Measurements from ENCODE around the gene KLK14. TPM values are rescaled to one million over a fixed set of nuclear protein-coding genes. Genes with fewer than 3 reads are reported as not detected.

KLK14 gene
- polyA plus RNA-seq, 1 donor from 2014 or later, result not detected

DNA sequence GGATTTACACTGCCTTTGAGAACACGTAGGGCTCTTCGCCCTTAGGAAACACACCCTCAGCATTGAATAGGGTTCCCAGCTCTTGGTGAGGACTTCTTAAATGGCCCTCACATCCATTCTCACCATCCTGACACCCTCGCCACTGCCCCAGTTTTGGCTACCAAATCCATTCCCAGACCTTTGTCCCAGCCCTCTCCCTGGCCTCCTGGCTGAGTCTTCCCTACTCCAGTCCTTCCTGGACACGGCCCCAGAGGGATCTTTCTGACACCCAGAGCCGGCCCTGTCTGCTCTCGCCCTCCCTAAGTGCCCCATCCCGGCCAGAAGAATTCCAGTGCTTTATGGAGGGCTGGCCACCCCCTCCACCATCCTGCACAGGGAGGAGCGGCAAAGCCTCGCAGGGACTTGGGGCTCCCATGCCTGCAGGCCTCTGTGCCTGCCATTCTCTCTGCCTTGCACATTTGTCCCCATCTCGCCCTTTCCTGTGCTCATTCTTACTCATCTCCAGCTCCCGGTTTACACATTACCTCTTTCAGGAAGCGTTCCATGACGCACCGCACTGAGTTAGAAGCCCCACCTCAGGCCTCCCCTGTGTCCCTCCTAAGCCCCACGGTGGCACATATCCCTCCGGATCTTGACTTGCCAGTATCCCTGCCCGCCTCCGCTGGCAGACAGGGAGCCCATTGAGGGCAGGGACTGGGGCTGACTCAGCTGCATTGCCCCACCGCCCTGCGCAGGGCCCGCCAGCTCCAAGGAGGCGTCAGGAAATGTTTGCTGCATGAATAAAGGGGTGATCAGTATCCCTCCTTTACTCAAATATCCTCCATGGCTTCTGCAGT lies 11.0 kb upstream of the KLK14 start:
- Histone ChIP-seq H4K20me1 (ENCODE audit: insufficient read depth) (no peaks in the 10 kb centered on the region), H3F3A (ENCODE audit: insufficient read depth, low read length, poor library complexity, severe bottlenecking) (no peaks in the 10 kb centered on the region), H3K27me3 (ENCODE audit: insufficient read depth, low read depth, low read length) (no peaks in the 10 kb centered on the region), H3K4me2 (ENCODE audit: low read length) (no peak overlapping the region), H3K4me3 (ENCODE audit: low read length) (no peak overlapping the region), H2AFZ (ENCODE audit: low read depth, low read length) (no peak overlapping the region), H3K27ac (ENCODE audit: low read length) (no peak overlapping the region), H3K79me2 (replicated peaks; ENCODE audit: insufficient read depth, low read length) (no peaks in the 10 kb centered on the region), H3K36me3 (ENCODE audit: insufficient read depth, low read length) (no peaks in the 10 kb centered on the region), H3K9me2 (ENCODE audit: insufficient read depth, low read length) (no peaks in the 10 kb centered on the region), H3K9ac (ENCODE audit: low read length) (no peak overlapping the region), H3K9me3 (ENCODE audit: low read length) (no peaks in the 10 kb centered on the region)
- TF ChIP-seq TAF1 (IDR thresholded peaks at IDR 0.05; ENCODE audit: low read depth), result no peak
- no peak for TF ChIP-seq RAD21 (conservative IDR thresholded peaks at IDR 0.05)
- TF ChIP-seq EP300 (conservative IDR thresholded peaks at IDR 0.05; ENCODE audit: poor library complexity, severe bottlenecking), result no peak
- TF ChIP-seq POLR2AphosphoS5 (IDR thresholded peaks at IDR 0.05), result no peak
- no peak for TF ChIP-seq EZH2 (IDR thresholded peaks at IDR 0.05; ENCODE audit: borderline replicate concordance, insufficient read depth, low read length, poor library complexity, severe bottlenecking)
- TF ChIP-seq, protein P1, sequence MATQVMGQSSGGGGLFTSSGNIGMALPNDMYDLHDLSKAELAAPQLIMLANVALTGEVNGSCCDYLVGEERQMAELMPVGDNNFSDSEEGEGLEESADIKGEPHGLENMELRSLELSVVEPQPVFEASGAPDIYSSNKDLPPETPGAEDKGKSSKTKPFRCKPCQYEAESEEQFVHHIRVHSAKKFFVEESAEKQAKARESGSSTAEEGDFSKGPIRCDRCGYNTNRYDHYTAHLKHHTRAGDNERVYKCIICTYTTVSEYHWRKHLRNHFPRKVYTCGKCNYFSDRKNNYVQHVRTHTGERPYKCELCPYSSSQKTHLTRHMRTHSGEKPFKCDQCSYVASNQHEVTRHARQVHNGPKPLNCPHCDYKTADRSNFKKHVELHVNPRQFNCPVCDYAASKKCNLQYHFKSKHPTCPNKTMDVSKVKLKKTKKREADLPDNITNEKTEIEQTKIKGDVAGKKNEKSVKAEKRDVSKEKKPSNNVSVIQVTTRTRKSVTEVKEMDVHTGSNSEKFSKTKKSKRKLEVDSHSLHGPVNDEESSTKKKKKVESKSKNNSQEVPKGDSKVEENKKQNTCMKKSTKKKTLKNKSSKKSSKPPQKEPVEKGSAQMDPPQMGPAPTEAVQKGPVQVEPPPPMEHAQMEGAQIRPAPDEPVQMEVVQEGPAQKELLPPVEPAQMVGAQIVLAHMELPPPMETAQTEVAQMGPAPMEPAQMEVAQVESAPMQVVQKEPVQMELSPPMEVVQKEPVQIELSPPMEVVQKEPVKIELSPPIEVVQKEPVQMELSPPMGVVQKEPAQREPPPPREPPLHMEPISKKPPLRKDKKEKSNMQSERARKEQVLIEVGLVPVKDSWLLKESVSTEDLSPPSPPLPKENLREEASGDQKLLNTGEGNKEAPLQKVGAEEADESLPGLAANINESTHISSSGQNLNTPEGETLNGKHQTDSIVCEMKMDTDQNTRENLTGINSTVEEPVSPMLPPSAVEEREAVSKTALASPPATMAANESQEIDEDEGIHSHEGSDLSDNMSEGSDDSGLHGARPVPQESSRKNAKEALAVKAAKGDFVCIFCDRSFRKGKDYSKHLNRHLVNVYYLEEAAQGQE (IDR thresholded peaks at IDR 0.05; ENCODE audit: borderline replicate concordance), result no peak

DNA sequence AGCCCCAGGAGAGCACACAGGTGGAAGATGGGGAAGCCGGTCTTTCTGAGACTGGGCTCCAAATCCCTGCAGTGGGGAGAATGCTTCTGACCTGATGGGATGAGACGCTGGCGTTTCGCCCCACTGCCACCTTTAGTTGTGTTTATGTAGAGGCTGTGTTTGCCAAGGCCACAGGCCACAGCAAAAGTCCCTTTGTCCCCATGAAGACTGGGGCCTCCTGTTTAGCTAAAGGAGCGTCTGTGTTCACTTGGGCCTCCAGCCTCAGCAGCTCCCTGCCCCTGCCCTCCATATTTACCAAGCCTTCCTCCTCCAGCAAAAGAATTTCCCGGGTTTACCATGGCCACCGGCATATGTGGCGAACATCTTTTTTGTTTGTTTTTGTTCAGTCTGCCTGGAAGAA lies 10.4 kb upstream of the KLK14 start:
- no peak overlapping the region for H3K4me2 ChIP-seq (ENCODE audit: low read length)
- no peaks in the 10 kb centered on the region for H3K36me3 ChIP-seq (ENCODE audit: insufficient read depth, low read length)
- H3K79me2 ChIP-seq (replicated peaks; ENCODE audit: insufficient read depth, low read length), result no peaks in the 10 kb centered on the region
- TF ChIP-seq EZH2 (IDR thresholded peaks at IDR 0.05; ENCODE audit: borderline replicate concordance, insufficient read depth, low read length, poor library complexity, severe bottlenecking) (no peak), TAF1 (IDR thresholded peaks at IDR 0.05; ENCODE audit: low read depth) (no peak), POLR2AphosphoS5 (IDR thresholded peaks at IDR 0.05) (no peak), MXI1 (conservative IDR thresholded peaks at IDR 0.05; ENCODE audit: poor library complexity, severe bottlenecking) (no peak), RAD21 (conservative IDR thresholded peaks at IDR 0.05) (no peak), SMC3 (conservative IDR thresholded peaks at IDR 0.05; ENCODE audit: poor library complexity) (no peak), EP300 (conservative IDR thresholded peaks at IDR 0.05; ENCODE audit: poor library complexity, severe bottlenecking) (no peak)
- TF ChIP-seq, protein P2, sequence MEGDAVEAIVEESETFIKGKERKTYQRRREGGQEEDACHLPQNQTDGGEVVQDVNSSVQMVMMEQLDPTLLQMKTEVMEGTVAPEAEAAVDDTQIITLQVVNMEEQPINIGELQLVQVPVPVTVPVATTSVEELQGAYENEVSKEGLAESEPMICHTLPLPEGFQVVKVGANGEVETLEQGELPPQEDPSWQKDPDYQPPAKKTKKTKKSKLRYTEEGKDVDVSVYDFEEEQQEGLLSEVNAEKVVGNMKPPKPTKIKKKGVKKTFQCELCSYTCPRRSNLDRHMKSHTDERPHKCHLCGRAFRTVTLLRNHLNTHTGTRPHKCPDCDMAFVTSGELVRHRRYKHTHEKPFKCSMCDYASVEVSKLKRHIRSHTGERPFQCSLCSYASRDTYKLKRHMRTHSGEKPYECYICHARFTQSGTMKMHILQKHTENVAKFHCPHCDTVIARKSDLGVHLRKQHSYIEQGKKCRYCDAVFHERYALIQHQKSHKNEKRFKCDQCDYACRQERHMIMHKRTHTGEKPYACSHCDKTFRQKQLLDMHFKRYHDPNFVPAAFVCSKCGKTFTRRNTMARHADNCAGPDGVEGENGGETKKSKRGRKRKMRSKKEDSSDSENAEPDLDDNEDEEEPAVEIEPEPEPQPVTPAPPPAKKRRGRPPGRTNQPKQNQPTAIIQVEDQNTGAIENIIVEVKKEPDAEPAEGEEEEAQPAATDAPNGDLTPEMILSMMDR (IDR thresholded peaks at IDR 0.05; ENCODE audit: poor library complexity, severe bottlenecking), result no peak
- TF ChIP-seq, protein P1 (IDR thresholded peaks at IDR 0.05; ENCODE audit: borderline replicate concordance), result no peak
- no peaks in the 10 kb centered on the region for H4K20me1 ChIP-seq (ENCODE audit: insufficient read depth)
- H3K9ac ChIP-seq (ENCODE audit: low read length), result no peak overlapping the region
- no peaks in the 10 kb centered on the region for H3F3A ChIP-seq (ENCODE audit: insufficient read depth, low read length, poor library complexity, severe bottlenecking)
- no peaks in the 10 kb centered on the region for H3K9me2 ChIP-seq (ENCODE audit: insufficient read depth, low read length)
- H3K27me3 ChIP-seq (ENCODE audit: insufficient read depth, low read depth, low read length), result no peaks in the 10 kb centered on the region
- no peaks in the 10 kb centered on the region for H3K9me3 ChIP-seq (ENCODE audit: low read length)
- H2AFZ ChIP-seq (ENCODE audit: low read depth, low read length), result no peak overlapping the region
- no peak overlapping the region for H3K4me3 ChIP-seq (ENCODE audit: low read length)
- no peak overlapping the region for H3K27ac ChIP-seq (ENCODE audit: low read length)
